ENCODE data around the gene PIP4K2A.

PIP4K2A gene

DNA sequence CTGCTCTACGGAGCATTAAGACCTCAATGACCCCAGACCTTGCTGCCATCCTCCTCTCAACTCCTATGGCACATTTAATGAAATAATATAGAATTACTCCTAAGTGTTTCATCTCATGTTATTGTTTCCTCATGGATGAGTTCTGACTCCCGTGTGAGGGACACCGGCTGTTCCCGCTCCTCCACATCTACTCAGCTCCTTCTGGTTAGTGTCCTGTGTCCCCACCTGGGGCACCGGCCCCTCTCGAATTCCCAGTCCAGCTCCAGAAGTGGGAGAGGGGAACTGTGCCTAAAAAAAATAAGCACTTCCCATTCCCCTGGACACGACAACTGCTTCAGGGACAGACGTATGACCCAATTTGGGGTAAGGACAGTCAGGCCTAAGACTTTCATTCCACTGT lies 58.3 kb downstream of the PIP4K2A start:
- no peak overlapping the region for H3K4me3 ChIP-seq (ENCODE audit: insufficient read depth, low read depth, low read length)
- H3K27me3 ChIP-seq (ENCODE audit: control insufficient read depth, insufficient read depth, low read length, poor library complexity, severe bottlenecking) = no peaks in the 10 kb centered on the region
- no peak overlapping the region for H3K27ac ChIP-seq (ENCODE audit: insufficient read depth, low read depth, low read length, poor library complexity, severe bottlenecking)
- H3K36me3 ChIP-seq (ENCODE audit: control insufficient read depth, insufficient read depth, low read length) = no peaks in the 10 kb centered on the region
- 93 to 95% methylated on average over 8 of the region's 8 CpGs for WGBS, 2 experiments
- no peaks in the 10 kb centered on the region for H3K9me3 ChIP-seq (ENCODE audit: control insufficient read depth, low read length)
- H3K4me1 ChIP-seq (ENCODE audit: control insufficient read depth, insufficient read depth, low read length) = peaks cover 18% of the 10 kb centered on the region

GRCh38 chr10:22655312-22655981 lies 58.9 kb downstream of the PIP4K2A start:
- Histone ChIP-seq H3K4me3 (ENCODE audit: insufficient read depth, low read depth, low read length) (no peak overlapping the region), H3K27ac (ENCODE audit: insufficient read depth, low read depth, low read length, poor library complexity, severe bottlenecking) (no peak overlapping the region), H3K9me3 (ENCODE audit: control insufficient read depth, low read length) (no peaks in the 10 kb centered on the region), H3K27me3 (ENCODE audit: control insufficient read depth, insufficient read depth, low read length, poor library complexity, severe bottlenecking) (no peaks in the 10 kb centered on the region), H3K4me1 (ENCODE audit: control insufficient read depth, insufficient read depth, low read length) (peaks cover 18% of the 10 kb centered on the region), H3K36me3 (ENCODE audit: control insufficient read depth, insufficient read depth, low read length) (no peaks in the 10 kb centered on the region)
- WGBS, 2 experiments = 92 to 94% methylated on average over 9 to 10 of the region's 10 CpGs

GRCh38 chr10:22652988-22653481 lies 61.3 kb downstream of the PIP4K2A start:
- peaks cover 16% of the 10 kb centered on the region for H3K4me1 ChIP-seq (ENCODE audit: control insufficient read depth, insufficient read depth, low read length)
- no peak overlapping the region for H3K4me3 ChIP-seq (ENCODE audit: insufficient read depth, low read depth, low read length)
- no peaks in the 10 kb centered on the region for H3K36me3 ChIP-seq (ENCODE audit: control insufficient read depth, insufficient read depth, low read length)
- H3K27me3 ChIP-seq (ENCODE audit: control insufficient read depth, insufficient read depth, low read length, poor library complexity, severe bottlenecking) = no peaks in the 10 kb centered on the region
- 92 to 93% methylated on average over 5 to 6 of the region's 6 CpGs for WGBS, 2 experiments
- H3K27ac ChIP-seq (ENCODE audit: insufficient read depth, low read depth, low read length, poor library complexity, severe bottlenecking) = no peak overlapping the region
- H3K9me3 ChIP-seq (ENCODE audit: control insufficient read depth, low read length) = no peaks in the 10 kb centered on the region

DNA sequence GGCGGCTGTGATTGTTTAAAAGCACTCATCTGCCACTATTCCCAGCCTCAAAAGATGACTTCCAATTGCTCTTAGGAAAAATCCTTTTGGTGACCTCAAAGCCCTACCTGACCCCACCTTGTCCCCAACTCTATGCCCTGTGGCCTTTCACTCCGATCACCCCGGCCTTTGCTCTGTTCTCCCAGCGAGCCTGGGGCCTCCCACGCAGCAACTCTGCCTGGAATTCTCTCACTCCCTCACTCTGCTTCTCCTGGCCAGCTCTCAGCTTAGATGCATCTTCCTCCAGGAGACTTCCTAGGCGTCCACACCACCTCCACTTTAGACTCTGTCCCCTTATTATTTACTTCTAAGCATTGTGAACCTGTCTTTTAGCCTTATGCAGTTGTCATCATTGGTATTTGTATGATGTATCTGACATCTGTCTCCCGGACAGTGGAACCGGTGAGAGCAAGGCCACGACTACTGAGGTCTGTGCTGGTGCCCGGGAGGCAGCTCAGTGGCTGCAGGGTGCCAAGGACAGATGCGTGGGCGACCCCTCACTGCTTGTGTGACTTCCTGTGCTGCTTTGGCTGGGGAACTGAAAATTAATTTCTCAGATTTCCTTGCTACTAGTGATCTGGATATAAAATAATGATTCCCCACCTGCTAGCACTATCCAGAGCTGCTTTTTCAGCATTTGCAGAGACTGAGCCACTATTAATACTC lies 63.0 kb downstream of the PIP4K2A start:
- H3K27me3 ChIP-seq (ENCODE audit: control insufficient read depth, insufficient read depth, low read length, poor library complexity, severe bottlenecking) = no peaks in the 10 kb centered on the region
- no peak overlapping the region for H3K4me3 ChIP-seq (ENCODE audit: insufficient read depth, low read depth, low read length)
- 86 to 90% methylated on average over 12 of the region's 12 CpGs for WGBS, 2 experiments
- peaks cover 29% of the 10 kb centered on the region for H3K4me1 ChIP-seq (ENCODE audit: control insufficient read depth, insufficient read depth, low read length)
- H3K36me3 ChIP-seq (ENCODE audit: control insufficient read depth, insufficient read depth, low read length) = no peaks in the 10 kb centered on the region
- no peak overlapping the region for H3K27ac ChIP-seq (ENCODE audit: insufficient read depth, low read depth, low read length, poor library complexity, severe bottlenecking)
- no peaks in the 10 kb centered on the region for H3K9me3 ChIP-seq (ENCODE audit: control insufficient read depth, low read length)

DNA sequence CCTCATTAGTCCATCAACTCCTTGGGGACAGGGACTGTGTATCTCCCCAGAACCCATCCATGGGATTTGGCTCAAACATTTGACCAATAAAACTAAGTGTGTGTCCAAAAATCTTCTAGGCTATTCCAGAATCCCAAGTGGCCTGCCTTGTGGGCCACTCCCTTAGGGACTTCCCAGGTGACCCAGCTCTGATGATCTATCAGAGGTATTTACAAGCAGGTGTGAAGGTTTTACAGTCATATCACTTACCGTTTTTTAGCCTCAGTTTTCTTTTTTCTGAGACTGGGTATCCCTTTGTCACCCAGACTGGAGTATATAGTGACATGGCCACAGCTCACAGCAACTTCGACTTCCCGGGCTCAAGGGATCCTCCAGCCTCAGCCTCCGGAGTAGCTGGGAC lies 64.4 kb downstream of the PIP4K2A start:
- Histone ChIP-seq H3K9me3 (ENCODE audit: control insufficient read depth, low read length) (no peaks in the 10 kb centered on the region), H3K36me3 (ENCODE audit: control insufficient read depth, insufficient read depth, low read length) (no peaks in the 10 kb centered on the region), H3K4me3 (ENCODE audit: insufficient read depth, low read depth, low read length) (no peak overlapping the region), H3K27ac (ENCODE audit: insufficient read depth, low read depth, low read length, poor library complexity, severe bottlenecking) (no peak overlapping the region), H3K4me1 (ENCODE audit: control insufficient read depth, insufficient read depth, low read length) (peaks cover 25% of the 10 kb centered on the region), H3K27me3 (ENCODE audit: control insufficient read depth, insufficient read depth, low read length, poor library complexity, severe bottlenecking) (no peaks in the 10 kb centered on the region)
- 93 to 95% methylated on average over 4 of the region's 4 CpGs for WGBS, 2 experiments

- H3K27ac ChIP-seq (ENCODE audit: insufficient read depth, low read depth, low read length, poor library complexity, severe bottlenecking) = no peak overlapping the region
- no peaks in the 10 kb centered on the region for H3K36me3 ChIP-seq (ENCODE audit: control insufficient read depth, insufficient read depth, low read length)
- H3K4me3 ChIP-seq (ENCODE audit: insufficient read depth, low read depth, low read length) = no peak overlapping the region
- no peaks in the 10 kb centered on the region for H3K9me3 ChIP-seq (ENCODE audit: control insufficient read depth, low read length)
- WGBS, 2 experiments = 94 to 96% methylated on average over 9 of the region's 9 CpGs
- peaks cover 25% of the 10 kb centered on the region for H3K4me1 ChIP-seq (ENCODE audit: control insufficient read depth, insufficient read depth, low read length)
- no peaks in the 10 kb centered on the region for H3K27me3 ChIP-seq (ENCODE audit: control insufficient read depth, insufficient read depth, low read length, poor library complexity, severe bottlenecking)
Observed at GRCh38 chr10:22649390-22649841, 65.0 kb downstream of the PIP4K2A start.

DNA sequence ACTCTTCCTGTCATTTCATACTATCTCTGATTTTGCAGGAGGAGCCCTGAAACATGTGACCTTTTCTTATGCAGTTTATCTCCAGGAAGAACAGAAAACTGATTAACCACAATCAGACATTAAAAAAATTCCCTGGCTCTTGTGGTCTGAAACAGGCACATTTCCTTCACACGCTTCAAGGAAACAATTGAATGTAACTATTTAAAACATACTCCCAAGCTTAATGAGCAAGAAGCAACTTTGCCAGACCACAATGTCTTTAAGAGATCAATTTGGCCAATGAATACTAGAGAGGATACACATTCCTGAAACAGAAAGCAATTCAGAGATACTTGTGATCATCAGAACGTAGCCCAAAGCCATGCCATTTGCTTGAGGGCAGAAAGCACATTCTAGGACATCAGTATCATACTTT lies 65.8 kb downstream of the PIP4K2A start:
- peaks cover 25% of the 10 kb centered on the region for H3K4me1 ChIP-seq (ENCODE audit: control insufficient read depth, insufficient read depth, low read length)
- peak overlapping the region; percentile 29 for H3K27ac ChIP-seq (ENCODE audit: insufficient read depth, low read depth, low read length, poor library complexity, severe bottlenecking)
- H3K4me3 ChIP-seq (ENCODE audit: insufficient read depth, low read depth, low read length) = no peak overlapping the region
- no peaks in the 10 kb centered on the region for H3K36me3 ChIP-seq (ENCODE audit: control insufficient read depth, insufficient read depth, low read length)
- 82 to 90% methylated on average over 2 of the region's 2 CpGs for WGBS, 2 experiments
- no peaks in the 10 kb centered on the region for H3K27me3 ChIP-seq (ENCODE audit: control insufficient read depth, insufficient read depth, low read length, poor library complexity, severe bottlenecking)
- H3K9me3 ChIP-seq (ENCODE audit: control insufficient read depth, low read length) = no peaks in the 10 kb centered on the region

DNA sequence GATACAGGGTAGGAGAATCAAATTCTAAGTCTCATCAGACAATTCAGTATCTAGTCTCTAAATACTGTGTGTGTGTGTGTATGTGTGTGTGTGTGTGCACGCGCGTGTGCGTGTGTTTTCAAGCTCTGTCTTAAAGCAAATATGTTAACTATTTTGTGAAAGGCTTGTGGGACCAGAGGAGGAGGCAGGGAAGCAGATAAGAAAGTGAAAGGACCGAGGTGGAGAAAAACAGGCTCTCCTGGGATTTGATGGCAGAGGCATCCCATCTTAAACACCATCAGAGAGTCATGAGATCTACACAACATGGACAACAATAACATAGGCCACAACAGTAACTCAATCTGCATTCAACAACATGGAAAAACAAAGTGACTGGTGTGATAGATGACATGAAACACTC lies 67.1 kb downstream of the PIP4K2A start:
- no peak overlapping the region for H3K27ac ChIP-seq (ENCODE audit: insufficient read depth, low read depth, low read length, poor library complexity, severe bottlenecking)
- 90 to 93% methylated on average over 5 of the region's 5 CpGs for WGBS, 2 experiments
- no peak overlapping the region for H3K4me3 ChIP-seq (ENCODE audit: insufficient read depth, low read depth, low read length)
- H3K9me3 ChIP-seq (ENCODE audit: control insufficient read depth, low read length) = no peaks in the 10 kb centered on the region
- H3K27me3 ChIP-seq (ENCODE audit: control insufficient read depth, insufficient read depth, low read length, poor library complexity, severe bottlenecking) = no peaks in the 10 kb centered on the region
- peaks cover 25% of the 10 kb centered on the region for H3K4me1 ChIP-seq (ENCODE audit: control insufficient read depth, insufficient read depth, low read length)
- H3K36me3 ChIP-seq (ENCODE audit: control insufficient read depth, insufficient read depth, low read length) = no peaks in the 10 kb centered on the region

DNA sequence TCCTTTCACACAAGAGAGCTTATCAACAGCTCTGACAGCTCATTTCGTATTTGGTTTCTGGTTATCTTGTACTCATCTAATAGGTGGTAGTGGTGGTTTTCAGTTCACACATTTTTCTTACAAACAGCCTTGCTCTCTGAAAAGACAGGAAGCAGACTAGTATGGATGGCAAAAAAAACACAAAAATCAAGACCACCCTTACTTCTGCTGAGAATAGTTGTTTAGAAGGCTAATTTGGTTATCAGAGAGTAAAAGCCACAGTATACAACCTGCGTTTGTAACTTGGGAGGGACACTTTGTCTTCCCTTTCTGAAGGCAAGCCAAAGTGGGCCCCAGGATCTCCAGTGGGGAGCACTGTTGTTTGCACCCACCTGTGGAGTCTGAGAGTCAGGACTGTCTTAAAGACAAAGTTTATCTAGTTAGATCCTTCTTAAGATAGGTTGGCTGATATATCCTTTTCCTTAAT lies 68.0 kb downstream of the PIP4K2A start:
- no peak overlapping the region for H3K4me3 ChIP-seq (ENCODE audit: insufficient read depth, low read depth, low read length)
- no peaks in the 10 kb centered on the region for H3K9me3 ChIP-seq (ENCODE audit: control insufficient read depth, low read length)
- H3K4me1 ChIP-seq (ENCODE audit: control insufficient read depth, insufficient read depth, low read length) = peaks cover 25% of the 10 kb centered on the region
- WGBS, 2 experiments = 51 to 57% methylated on average over 1 of the region's 2 CpGs
- H3K27me3 ChIP-seq (ENCODE audit: control insufficient read depth, insufficient read depth, low read length, poor library complexity, severe bottlenecking) = no peaks in the 10 kb centered on the region
- no peaks in the 10 kb centered on the region for H3K36me3 ChIP-seq (ENCODE audit: control insufficient read depth, insufficient read depth, low read length)
- H3K27ac ChIP-seq (ENCODE audit: insufficient read depth, low read depth, low read length, poor library complexity, severe bottlenecking) = no peak overlapping the region

- H3K27me3 ChIP-seq (ENCODE audit: control insufficient read depth, insufficient read depth, low read length, poor library complexity, severe bottlenecking) = no peaks in the 10 kb centered on the region
- H3K9me3 ChIP-seq (ENCODE audit: control insufficient read depth, low read length) = no peaks in the 10 kb centered on the region
- H3K36me3 ChIP-seq (ENCODE audit: control insufficient read depth, insufficient read depth, low read length) = no peaks in the 10 kb centered on the region
- 93 to 95% methylated on average over 3 of the region's 3 CpGs for WGBS, 2 experiments
- no peak overlapping the region for H3K4me3 ChIP-seq (ENCODE audit: insufficient read depth, low read depth, low read length)
- peaks cover 25% of the 10 kb centered on the region for H3K4me1 ChIP-seq (ENCODE audit: control insufficient read depth, insufficient read depth, low read length)
- H3K27ac ChIP-seq (ENCODE audit: insufficient read depth, low read depth, low read length, poor library complexity, severe bottlenecking) = no peak overlapping the region
Observed at GRCh38 chr10:22644222-22644621, 70.2 kb downstream of the PIP4K2A start.

All from ectodermal cell (in vitro differentiated cells).